ENCODE results near the gene MLIP.

Gene MLIP

DNA sequence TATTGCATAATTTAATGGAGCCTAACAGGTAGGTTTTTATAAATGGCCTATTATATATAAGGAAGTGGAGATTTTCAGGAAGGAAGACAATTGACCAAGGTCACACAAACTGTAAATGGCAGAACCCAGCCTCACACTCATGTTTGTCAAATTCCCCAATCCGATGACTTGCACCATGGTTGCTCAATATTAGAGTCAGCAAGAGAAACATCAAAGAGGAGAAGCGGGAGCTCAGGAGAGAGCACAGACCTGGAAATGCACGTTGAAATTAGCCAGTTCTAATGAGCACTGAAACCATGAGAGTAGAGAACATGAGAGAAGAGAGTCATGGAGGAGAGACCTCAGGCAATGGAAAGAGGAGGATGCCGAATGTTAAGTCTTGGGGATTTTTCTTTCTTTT lies 13.5 kb upstream of the MLIP start:
- H3K9ac ChIP-seq (ENCODE audit: low read depth, low read length): no peak overlapping the region
- no peak overlapping the region for H3K4me3 ChIP-seq (ENCODE audit: low read length)
- H3K27me3 ChIP-seq (ENCODE audit: insufficient read depth, low read length): no peaks in the 10 kb centered on the region
- no peaks in the 10 kb centered on the region for H3K36me3 ChIP-seq (ENCODE audit: insufficient read depth, low read length)
- H3K9me3 ChIP-seq (ENCODE audit: insufficient read depth, low read depth, low read length): no peaks in the 10 kb centered on the region
- no peaks in the 10 kb centered on the region for H3K4me1 ChIP-seq (ENCODE audit: insufficient read depth, low read length)
- 68% methylated on average over 4 of the region's 4 CpGs for WGBS
- no peak overlapping the region for H3K27ac ChIP-seq (ENCODE audit: low read depth, low read length)

DNA sequence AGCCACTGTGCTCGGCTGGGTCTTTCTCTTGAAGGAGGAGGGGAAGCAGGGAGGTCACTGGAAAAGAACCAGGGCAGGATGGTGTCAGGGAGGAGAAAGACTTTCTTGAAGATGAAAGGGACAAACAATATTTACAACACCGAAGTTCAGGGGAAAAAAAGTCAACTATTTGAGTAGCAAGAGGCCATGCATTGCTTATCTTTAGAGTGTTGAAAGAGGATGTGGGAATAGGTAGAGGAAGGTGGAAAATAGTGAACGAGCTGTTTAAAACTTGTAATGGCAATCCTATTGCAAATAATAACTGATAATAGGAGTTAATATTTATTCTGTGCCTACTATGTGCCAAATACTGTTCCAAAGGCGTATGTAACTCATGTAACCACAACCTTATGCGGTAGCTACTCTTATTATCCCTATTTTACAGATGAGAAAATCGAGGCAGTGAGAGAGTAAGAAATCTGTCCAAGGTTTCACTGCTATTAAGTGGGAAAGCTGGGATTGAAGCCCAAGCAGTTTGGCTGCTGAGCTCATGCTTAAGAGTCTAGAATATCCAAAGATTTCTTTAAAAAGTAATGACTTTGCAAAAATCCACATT lies 12.7 kb upstream of the MLIP start:
- Histone ChIP-seq H3K36me3 (ENCODE audit: insufficient read depth, low read length) (no peaks in the 10 kb centered on the region), H3K9ac (ENCODE audit: low read depth, low read length) (no peak overlapping the region), H3K4me1 (ENCODE audit: insufficient read depth, low read length) (no peaks in the 10 kb centered on the region), H3K9me3 (ENCODE audit: insufficient read depth, low read depth, low read length) (no peaks in the 10 kb centered on the region), H3K27me3 (ENCODE audit: insufficient read depth, low read length) (no peaks in the 10 kb centered on the region), H3K27ac (ENCODE audit: low read depth, low read length) (no peak overlapping the region), H3K4me3 (ENCODE audit: low read length) (no peak overlapping the region)
- 96% methylated on average over 4 of the region's 6 CpGs for WGBS

DNA sequence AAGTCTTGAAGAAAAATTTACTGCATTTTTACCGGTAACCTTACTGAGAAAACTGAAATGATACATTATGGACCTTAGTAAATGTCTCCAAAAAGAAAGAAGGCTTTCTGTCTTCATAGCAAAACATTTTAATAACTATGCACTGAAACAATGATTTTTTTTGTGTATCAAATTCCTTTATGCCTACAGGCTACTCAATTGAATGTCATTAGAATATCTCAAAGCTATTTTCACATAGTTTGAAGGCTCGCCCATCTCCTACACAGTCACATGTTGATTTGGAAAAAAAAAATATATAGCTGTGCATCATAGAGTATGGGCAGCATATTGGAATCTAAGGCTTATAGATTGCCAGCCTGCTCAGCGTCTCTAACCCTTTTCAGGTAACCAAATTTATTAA lies 12.0 kb upstream of the MLIP start:
- Histone ChIP-seq H3K4me1 (ENCODE audit: insufficient read depth, low read length) (no peaks in the 10 kb centered on the region), H3K36me3 (ENCODE audit: insufficient read depth, low read length) (no peaks in the 10 kb centered on the region), H3K27ac (ENCODE audit: low read depth, low read length) (no peak overlapping the region), H3K9ac (ENCODE audit: low read depth, low read length) (no peak overlapping the region), H3K9me3 (ENCODE audit: insufficient read depth, low read depth, low read length) (no peaks in the 10 kb centered on the region), H3K27me3 (ENCODE audit: insufficient read depth, low read length) (no peaks in the 10 kb centered on the region), H3K4me3 (ENCODE audit: low read length) (no peak overlapping the region)
- 94% methylated on average over 1 of the region's 3 CpGs for WGBS

DNA sequence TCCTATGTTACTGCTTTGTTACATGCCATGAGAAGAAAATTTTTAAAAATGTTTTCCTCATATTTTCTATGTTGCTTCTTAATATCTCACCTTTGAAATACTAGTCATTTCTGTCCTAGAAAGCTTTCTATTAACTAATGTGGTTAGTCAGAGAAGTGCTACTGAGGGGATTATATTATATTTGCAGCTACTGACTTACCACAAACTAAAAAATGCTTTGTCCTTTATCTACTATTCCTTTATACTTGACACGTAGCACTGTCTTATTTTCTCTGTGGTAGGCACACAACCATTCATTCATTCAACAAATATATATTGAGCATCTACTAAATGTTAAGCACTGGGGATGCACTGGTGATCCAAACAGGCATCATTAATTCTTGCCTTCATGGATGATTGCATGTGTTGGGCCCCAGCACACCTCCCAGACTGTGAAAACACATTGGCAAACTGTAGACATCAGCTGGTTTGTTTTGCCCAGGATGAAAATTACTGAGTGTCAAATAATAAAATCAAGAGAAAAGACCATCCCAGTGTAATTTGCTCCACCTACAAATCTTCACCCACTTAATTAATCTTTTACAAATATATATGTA lies 10.7 kb upstream of the MLIP start:
- Histone ChIP-seq H3K4me3 (ENCODE audit: low read length) (no peak overlapping the region), H3K27me3 (ENCODE audit: insufficient read depth, low read length) (no peaks in the 10 kb centered on the region), H3K9me3 (ENCODE audit: insufficient read depth, low read depth, low read length) (no peaks in the 10 kb centered on the region), H3K36me3 (ENCODE audit: insufficient read depth, low read length) (no peaks in the 10 kb centered on the region), H3K9ac (ENCODE audit: low read depth, low read length) (no peak overlapping the region), H3K27ac (ENCODE audit: low read depth, low read length) (no peak overlapping the region), H3K4me1 (ENCODE audit: insufficient read depth, low read length) (no peaks in the 10 kb centered on the region)
- 94% methylated on average over 1 of the region's 1 CpG for WGBS

DNA sequence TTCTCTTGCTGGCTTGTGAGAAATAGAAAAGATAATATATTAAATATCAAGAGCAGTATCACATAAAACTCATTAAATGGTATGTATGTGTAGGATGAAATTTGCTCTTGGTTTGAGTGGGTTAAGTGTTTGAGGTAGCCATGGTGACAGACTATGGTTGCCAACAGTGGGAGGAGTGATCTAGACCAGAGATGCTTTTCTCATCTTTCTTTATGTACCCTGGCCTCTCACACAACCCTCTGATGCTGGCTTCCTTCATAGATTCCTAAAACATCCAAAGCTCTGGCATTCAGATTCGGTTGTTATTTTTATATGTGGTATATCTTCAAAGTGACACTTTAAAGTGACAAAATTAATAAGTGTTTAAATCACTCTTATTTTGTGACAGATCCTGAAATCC lies 9.0 kb upstream of the MLIP start:
- Histone ChIP-seq H3K36me3 (ENCODE audit: insufficient read depth, low read length) (no peaks in the 10 kb centered on the region), H3K4me1 (ENCODE audit: insufficient read depth, low read length) (no peaks in the 10 kb centered on the region), H3K27ac (ENCODE audit: low read depth, low read length) (no peak overlapping the region), H3K27me3 (ENCODE audit: insufficient read depth, low read length) (no peaks in the 10 kb centered on the region), H3K4me3 (ENCODE audit: low read length) (no peak overlapping the region), H3K9me3 (ENCODE audit: insufficient read depth, low read depth, low read length) (no peaks in the 10 kb centered on the region), H3K9ac (ENCODE audit: low read depth, low read length) (no peak overlapping the region)
- WGBS: no CpG with 5 or more reads among the region's 1 CpG

DNA sequence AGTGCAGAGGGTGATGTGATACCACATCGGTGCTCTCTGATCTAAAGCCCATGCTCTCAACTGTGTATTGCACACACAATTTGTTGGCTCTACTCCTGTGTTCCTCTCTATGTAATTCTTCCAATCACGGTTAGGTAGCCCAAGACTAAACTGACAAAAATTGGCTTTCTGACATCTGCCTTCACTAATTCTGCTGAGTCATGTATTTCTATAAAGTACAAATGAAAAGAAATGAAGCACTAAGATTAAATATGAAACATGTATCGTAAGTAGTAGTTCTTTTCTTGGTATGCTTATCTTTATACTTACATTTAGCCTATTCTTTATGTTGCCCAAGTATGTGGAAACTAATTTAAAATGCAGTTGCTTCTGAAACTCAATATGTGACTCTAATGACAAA lies 7.7 kb upstream of the MLIP start:
- no peak overlapping the region for H3K9ac ChIP-seq (ENCODE audit: low read depth, low read length)
- no peaks in the 10 kb centered on the region for H3K36me3 ChIP-seq (ENCODE audit: insufficient read depth, low read length)
- no peaks in the 10 kb centered on the region for H3K27me3 ChIP-seq (ENCODE audit: insufficient read depth, low read length)
- H3K4me3 ChIP-seq (ENCODE audit: low read length): no peak overlapping the region
- H3K9me3 ChIP-seq (ENCODE audit: insufficient read depth, low read depth, low read length): no peaks in the 10 kb centered on the region
- H3K27ac ChIP-seq (ENCODE audit: low read depth, low read length): no peak overlapping the region
- 94% methylated on average over 2 of the region's 3 CpGs for WGBS
- no peaks in the 10 kb centered on the region for H3K4me1 ChIP-seq (ENCODE audit: insufficient read depth, low read length)

DNA sequence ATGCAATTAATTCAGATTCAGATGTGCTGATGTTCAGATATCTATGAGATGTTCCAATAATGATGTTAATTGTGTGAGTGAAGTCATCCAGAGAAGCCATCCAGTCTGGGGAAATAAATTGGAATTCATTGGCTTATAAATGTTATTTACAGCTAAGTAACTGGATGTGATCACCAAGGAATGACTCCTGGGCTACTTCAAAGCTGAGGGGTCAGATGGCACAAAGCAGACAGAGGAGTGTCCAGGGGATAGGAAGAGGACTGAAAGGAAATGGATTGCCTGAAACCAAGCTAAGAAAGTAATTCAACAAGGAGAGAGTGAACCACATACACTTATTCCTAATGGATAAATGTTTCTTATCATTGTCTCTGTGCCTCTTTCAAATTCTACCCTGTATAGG lies 4.5 kb upstream of the MLIP start:
- Histone ChIP-seq H3K27me3 (ENCODE audit: insufficient read depth, low read length) (no peaks in the 10 kb centered on the region), H3K4me3 (ENCODE audit: low read length) (no peak overlapping the region), H3K9me3 (ENCODE audit: insufficient read depth, low read depth, low read length) (no peaks in the 10 kb centered on the region), H3K27ac (ENCODE audit: low read depth, low read length) (no peak overlapping the region), H3K36me3 (ENCODE audit: insufficient read depth, low read length) (no peaks in the 10 kb centered on the region), H3K4me1 (ENCODE audit: insufficient read depth, low read length) (no peaks in the 10 kb centered on the region), H3K9ac (ENCODE audit: low read depth, low read length) (no peak overlapping the region)

DNA sequence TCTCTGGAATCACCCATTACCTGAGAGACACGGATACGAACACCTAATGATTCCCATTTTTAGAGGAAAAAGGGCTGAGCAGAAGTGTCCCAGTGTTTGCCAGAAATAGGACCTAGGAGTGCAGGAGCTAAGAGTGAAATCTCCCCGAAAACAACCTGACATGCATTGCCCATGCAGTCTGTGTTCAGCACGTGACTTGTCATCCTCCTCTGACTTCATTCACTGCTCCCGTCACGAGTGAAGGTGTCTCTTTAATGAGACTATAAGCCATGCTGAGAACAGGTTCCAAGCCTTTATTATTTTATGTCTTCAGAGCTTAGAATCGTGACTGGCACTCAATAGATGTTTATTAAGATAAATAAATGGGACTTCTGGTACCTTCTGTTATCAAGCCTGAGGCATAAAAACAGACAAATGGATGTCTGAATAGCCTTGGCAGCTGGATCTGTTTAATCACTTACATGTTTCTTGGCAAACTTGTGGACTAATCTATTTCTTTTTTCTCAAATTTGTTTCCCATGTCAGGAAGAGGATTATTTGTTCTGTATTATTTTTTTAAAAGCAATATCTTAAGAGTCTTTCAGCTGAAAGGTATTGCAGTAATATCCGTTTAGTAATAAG lies 3.7 kb upstream of the MLIP start:
- no peak overlapping the region for H3K9ac ChIP-seq (ENCODE audit: low read depth, low read length)
- 0 out of 2 replicates have a peak, but pooled peaks cover 3% of the 10 kb centered on the region for H3K4me1 ChIP-seq (ENCODE audit: insufficient read depth, low read length)
- H3K4me3 ChIP-seq (ENCODE audit: low read length): no peak overlapping the region
- H3K9me3 ChIP-seq (ENCODE audit: insufficient read depth, low read depth, low read length): no peaks in the 10 kb centered on the region
- H3K36me3 ChIP-seq (ENCODE audit: insufficient read depth, low read length): no peaks in the 10 kb centered on the region
- no peaks in the 10 kb centered on the region for H3K27me3 ChIP-seq (ENCODE audit: insufficient read depth, low read length)
- H3K27ac ChIP-seq (ENCODE audit: low read depth, low read length): no peak overlapping the region
- 93% methylated on average over 8 of the region's 8 CpGs for WGBS

DNA sequence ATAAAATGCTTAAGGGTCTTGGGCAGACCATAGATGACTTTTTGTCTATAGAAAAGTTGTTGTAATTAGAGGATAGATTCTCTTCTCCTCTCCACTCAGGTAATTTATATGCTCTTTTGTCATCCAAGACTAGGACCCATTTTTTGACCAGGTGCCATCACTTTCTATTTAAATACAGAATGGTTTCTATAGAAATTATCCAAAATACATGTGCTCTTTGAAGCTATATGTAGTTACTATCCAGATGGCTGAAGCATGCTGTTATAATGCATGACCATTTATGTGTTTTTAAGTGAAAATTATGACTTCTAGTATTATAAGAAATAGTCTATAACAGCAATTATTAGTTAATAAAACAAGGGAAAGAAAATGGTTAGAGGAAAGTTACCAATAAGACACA lies 3.0 kb upstream of the MLIP start:
- no peaks in the 10 kb centered on the region for H3K27me3 ChIP-seq (ENCODE audit: insufficient read depth, low read length)
- no peak overlapping the region for H3K4me3 ChIP-seq (ENCODE audit: low read length)
- no peak overlapping the region for H3K27ac ChIP-seq (ENCODE audit: low read depth, low read length)
- H3K36me3 ChIP-seq (ENCODE audit: insufficient read depth, low read length): no peaks in the 10 kb centered on the region
- H3K4me1 ChIP-seq (ENCODE audit: insufficient read depth, low read length): 0 out of 2 replicates have a peak, but pooled peaks cover 3% of the 10 kb centered on the region
- H3K9me3 ChIP-seq (ENCODE audit: insufficient read depth, low read depth, low read length): no peaks in the 10 kb centered on the region
- no peak overlapping the region for H3K9ac ChIP-seq (ENCODE audit: low read depth, low read length)

DNA sequence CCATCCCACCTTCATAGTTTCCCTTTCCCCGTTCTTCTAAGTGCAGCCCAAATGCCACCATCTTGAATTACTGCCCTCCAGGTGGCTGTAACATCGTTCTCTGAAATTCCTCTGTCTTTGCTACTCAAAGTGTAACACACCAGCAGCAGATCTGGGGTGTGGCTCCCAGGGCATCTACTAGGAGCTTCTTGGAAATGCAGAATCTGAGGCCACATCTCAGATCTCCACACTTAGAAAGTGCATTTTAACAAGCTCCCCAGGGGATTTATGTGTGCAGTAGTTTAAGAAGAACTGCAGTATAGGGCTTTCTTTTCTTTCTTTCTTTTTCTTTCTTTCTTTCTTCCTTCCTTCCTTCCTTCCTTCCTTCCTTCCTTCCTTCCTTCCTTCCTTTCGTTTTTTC lies 1.7 kb upstream of the MLIP start:
- 93% methylated on average over 3 of the region's 3 CpGs for WGBS
- no peak overlapping the region for H3K9ac ChIP-seq (ENCODE audit: low read depth, low read length)
- H3K27me3 ChIP-seq (ENCODE audit: insufficient read depth, low read length): no peaks in the 10 kb centered on the region
- H3K27ac ChIP-seq (ENCODE audit: low read depth, low read length): no peak overlapping the region
- no peaks in the 10 kb centered on the region for H3K9me3 ChIP-seq (ENCODE audit: insufficient read depth, low read depth, low read length)
- H3K4me1 ChIP-seq (ENCODE audit: insufficient read depth, low read length): 0 out of 2 replicates have a peak, but pooled peaks cover 3% of the 10 kb centered on the region
- H3K36me3 ChIP-seq (ENCODE audit: insufficient read depth, low read length): no peaks in the 10 kb centered on the region
- no peak overlapping the region for H3K4me3 ChIP-seq (ENCODE audit: low read length)

DNA sequence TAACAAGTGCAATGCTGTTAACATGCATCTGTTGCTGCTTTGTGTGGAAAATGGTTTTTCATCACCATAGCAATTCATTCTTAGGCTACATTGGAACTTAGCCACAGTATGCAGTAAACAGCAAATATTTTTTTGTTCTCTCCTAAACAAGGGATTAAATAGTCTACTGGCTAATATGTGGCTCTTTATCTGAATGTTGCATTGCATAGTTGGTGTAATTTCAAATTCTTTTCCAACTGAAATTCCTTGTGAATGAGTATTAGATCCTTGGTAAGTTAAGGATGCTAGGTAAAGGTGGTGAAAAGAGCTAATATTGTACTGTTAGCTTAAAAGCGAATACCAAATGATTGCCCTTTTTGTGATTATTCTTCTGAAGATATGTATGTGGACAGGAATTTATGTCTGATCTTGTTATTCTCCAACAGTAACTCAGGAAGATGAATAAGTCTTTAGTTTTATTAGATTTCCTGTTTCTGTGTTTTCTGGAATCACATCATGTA lies 958 bp downstream of the MLIP start:
- 0 out of 2 replicates have a peak, but pooled peaks cover 3% of the 10 kb centered on the region for H3K4me1 ChIP-seq (ENCODE audit: insufficient read depth, low read length)
- no peak overlapping the region for H3K4me3 ChIP-seq (ENCODE audit: low read length)
- no peaks in the 10 kb centered on the region for H3K36me3 ChIP-seq (ENCODE audit: insufficient read depth, low read length)
- no peaks in the 10 kb centered on the region for H3K27me3 ChIP-seq (ENCODE audit: insufficient read depth, low read length)
- H3K9me3 ChIP-seq (ENCODE audit: insufficient read depth, low read depth, low read length): no peaks in the 10 kb centered on the region
- H3K27ac ChIP-seq (ENCODE audit: low read depth, low read length): no peak overlapping the region
- no peak overlapping the region for H3K9ac ChIP-seq (ENCODE audit: low read depth, low read length)
- WGBS: 98% methylated on average over 1 of the region's 1 CpG
